HG02870 (cell line): ENCODE results near the gene HYDIN.

Experiments used
- ATAC-seq: cut with Tn5 transposase; IDR thresholded peaks from one replicate; pipeline ENCODE4 v1.9.1; 2021; ENCODE audit warnings: mild to moderate bottlenecking, moderate library complexity; ENCODE audit not compliant: unreplicated experiment

The HYDIN gene

DNA sequence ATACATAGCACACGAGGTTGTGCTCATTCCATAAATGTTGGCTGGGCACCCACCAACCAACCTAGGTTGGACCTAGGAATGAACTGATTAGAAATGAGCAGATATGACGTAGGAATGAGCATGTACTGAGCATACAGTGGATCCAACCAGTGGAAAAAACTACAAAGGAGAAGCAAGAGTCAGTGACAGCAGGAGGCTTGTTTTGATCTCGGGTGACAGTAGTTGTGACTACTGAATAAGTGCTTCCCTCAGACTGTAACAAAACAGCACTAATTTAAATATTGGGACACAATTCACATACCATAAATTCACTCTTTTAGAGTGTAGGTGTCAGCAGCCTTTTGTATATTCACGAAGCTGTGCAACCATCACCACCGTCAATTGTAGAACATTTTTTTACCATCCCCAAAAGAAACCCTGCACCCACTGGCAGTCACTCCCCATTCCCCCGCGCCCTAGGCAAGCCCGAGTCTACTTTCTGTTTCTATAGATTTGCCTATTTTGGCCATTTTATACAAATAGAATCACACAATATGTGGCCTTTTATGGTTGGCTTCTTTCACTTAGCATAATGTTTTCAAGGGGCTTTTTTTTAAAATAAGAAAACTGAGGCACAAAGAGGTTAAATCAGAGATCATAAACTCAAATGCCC lies 436.5 kb downstream of the HYDIN start:
- ATAC-seq: peak; percentile 55

- ATAC-seq: no peak
Measured at GRCh38 chr16:70790815-70791214, 439.7 kb downstream of the HYDIN start.

DNA sequence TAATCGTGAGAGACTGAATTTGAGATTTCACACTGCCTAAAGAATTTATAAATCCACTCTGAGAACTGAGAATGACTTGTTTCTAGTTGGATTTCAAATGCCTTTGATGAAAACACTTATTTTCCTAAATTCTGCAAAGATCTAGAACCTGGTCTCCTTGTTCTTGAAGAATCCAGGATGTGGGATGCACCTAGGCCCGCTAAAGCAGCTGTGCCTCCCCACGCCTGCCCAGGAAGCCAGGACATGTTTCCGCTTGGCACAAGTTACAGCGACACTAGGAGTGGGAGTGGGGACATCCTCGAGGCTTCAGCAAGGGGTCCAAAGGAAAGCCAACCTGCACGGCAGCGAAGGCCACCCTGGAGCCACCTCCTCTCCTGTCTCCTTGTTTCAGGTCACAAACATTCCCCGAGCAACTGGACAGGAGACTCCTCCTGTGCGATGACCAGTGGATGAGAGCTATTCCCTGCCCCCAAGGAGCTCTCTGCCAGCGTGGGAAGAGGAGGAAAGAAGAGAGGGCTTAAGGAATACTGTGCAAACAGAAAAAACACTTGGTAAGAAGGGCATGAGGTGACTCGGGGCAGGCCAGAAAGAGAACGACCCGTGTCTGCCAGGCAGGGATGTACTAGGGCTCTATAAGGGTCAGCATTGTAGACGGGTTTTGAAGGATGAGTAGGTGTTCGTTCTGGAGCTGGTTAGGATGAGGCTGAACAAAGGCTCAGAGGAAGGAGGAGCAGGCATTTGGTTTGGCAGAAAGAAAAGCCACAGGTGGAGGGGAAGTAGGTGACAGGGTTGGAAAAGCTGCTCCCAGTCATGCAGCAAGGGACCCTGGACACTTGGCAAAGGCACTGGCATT lies 440.7 kb downstream of the HYDIN start:
- no peak for ATAC-seq

- ATAC-seq: no peak
Measured at GRCh38 chr16:70788668-70789594, 441.6 kb downstream of the HYDIN start.

DNA sequence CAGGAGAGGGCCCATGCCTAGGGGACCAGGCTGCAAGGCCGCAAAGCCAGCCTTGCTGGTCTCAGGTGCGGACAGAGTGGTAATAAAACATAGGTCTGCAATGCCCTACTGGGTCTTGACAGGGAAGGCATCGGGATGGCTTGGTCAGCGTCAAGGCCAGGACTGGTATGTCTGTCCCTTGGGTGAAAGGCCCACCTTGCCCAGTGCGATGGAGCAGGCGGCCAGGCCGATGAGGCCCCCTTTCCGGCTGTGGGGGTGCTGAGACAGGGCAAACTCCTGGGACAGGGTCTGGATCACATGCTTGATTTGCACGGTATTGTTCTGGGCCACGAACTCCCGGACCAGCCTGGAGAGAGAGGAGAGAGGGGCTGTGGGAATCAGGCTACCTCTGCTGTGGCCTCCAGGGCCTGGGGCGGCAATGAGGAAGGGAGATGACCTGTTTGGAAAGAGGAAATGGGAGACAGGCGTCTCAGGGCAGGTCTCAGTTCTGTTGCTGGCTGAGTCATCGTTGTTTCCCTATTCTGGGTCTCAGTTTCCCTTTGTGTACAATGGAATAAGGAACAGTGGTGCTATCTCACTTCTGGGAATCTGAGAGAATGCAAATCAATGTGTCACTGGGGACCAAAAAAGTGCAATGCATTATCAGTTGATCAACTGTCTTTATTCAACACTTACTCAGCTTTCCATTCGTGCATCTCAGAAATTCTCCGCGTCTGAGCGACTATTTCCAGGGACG lies 444.3 kb downstream of the HYDIN start:
- ATAC-seq: no peak

DNA sequence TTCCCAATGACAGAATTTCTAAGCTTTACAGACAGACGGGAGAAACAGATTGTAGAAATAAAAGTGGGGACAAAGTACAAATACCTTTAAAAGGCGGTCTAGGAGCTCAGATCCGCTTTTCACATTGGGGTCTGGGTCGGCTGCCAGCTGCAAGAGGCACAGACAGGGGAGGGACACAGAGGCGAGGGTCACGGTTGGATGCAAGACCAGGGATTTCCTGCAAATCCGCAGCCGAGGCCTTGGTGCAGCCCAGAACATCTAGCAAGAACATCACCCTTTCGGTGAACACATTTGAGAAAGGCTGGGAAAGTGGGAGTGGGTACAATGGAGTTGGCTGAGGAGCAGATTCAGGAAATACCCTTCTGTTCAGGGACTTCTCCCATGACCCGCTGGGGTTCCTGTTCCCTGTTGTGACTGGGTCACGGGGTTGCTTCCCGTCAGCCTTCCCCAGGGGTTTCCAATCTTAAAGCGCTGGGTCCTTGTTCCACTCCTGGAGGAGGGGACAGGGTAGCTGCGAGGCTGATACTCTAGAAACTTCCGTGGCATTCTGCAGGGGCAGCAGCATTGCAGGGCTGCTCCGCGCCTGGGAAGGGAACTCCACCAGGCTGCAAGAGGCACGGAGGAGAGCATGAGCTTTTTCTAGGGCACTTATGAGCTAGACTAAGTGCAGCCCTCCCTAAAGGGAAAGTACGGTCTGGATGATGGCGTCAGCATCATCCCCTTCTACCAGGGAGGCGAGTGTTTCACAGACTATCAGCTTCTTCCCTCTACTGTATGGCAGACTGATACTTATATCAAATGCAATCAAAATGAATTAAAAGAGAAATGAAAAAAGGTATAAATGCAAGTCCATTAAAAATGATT lies 445.6 kb downstream of the HYDIN start:
- ATAC-seq: no peak

- no peak for ATAC-seq
Measured at GRCh38 chr16:70782237-70782636, 448.3 kb downstream of the HYDIN start.

GRCh38 chr16:70781800-70782199 lies 448.7 kb downstream of the HYDIN start:
- no peak for ATAC-seq

DNA sequence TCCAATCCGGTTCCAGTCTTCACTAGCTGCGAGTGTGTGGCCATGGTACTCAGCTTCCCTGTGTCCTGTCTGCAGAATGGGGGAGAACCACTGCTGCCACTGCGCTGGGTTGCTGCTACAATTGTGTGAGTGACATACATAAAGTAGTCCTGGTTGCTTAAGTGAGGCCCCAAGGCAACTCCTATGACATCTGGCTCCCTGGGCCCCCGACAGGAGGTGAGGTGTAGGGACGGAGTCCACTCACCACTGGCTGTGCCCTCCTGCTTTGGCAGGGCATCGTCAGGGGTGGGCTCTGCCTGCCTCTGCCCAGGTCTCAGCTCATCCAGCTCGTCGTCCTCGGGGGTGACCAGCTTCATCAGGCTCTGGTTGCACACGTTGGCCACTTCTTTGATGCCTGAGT lies 450.0 kb downstream of the HYDIN start:
- ATAC-seq: no peak

DNA sequence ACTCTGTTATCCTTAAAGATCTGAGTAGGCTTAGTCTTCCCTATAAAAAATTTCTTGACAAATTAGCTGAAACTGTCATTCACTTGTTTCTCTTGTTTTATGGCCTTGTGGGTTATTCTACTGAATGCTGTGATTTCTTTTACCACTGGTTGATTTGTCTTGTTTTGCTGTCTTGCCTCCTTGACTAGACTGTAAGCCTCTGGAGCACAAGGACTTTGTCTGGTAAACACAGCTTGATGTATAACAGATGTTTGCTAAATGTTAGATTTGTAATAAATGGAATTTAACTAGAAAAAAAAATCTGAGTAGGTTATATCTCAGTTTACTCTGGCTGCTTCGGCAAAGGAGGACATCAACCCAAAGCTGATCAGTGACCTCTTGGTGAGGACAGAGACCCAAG lies 451.2 kb downstream of the HYDIN start:
- ATAC-seq: no peak

GRCh38 chr16:70778901-70779309 lies 451.6 kb downstream of the HYDIN start:
- ATAC-seq: no peak

DNA sequence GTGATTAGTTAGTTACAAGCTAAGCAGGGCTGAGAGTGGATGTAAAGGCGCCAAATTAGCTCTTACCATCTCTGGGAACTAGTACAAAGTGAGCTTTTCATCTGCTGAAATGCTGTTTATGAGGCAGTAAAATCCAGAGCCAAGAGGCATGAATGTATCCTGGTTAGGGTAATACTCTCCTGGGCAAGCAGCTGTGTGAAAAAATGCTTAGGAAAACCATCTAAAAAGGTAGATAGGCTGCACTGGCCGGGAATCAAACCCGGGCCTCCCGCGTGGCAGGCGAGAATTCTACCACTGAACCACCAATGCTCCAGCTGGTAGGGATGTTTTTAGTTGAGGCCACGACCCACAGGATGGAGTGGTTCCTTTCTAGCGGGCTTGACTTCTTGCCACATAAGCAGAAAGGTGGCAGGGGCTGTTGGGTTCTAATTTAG lies 452.5 kb downstream of the HYDIN start:
- ATAC-seq: no peak

DNA sequence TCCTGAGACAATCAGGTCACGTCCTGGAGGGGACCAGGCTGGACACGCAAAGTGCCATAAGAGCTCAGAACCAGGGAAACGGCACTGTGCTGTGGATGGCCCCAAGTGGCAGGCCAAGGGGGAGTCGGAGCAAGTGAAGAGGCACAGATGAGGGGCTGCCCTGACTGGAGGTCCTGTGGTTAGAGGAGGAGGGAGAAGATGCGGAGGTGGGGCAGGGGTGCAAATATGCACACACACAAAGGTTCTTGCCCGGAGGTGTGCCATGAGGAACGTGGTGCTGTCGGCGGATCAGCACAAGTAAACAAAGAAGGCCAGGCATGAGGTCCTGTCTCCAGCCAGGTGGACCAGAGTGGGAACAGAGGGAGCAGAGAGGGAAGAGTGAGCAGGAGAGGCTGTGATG lies 453.0 kb downstream of the HYDIN start:
- no peak for ATAC-seq

DNA sequence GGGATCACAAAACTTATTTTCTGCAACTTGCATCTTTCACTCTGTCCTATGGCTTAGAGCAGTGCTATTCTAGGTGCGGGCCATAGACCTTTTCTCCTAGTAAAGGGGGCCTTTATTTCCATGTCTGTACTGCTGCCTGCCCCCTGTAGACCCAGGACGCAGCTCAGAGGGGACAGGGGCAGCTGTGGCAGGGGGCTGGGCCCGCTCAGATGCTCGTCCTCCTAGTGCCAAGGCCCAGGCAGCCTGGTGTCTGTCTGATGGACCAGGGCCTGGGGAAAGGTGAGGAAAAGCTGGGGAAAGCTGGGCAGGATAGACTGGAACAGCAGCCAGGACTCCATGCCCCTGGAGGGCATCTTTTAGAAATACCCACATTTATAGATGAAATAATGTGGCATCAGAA lies 455.1 kb downstream of the HYDIN start:
- no peak for ATAC-seq

GRCh38 chr16:70774261-70774660 lies 456.3 kb downstream of the HYDIN start:
- ATAC-seq: no peak

DNA sequence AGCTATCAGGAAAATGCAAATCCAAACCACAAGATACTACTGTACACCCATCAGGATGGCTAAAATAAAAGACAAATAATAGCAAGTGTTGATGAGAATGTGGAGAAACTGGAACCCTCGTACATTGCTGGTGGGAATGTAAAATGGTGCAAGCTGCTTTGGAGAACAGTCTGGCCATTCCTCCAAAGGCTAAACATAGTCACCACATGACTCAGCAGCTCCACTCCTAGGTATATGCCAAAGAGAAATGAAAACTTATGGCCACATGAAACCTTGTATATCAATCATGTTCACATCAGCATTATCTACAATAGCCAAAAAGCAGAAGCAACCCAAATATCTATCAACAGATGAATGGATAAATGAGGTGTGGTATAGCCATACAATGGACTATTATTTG lies 458.0 kb downstream of the HYDIN start:
- no peak for ATAC-seq

DNA sequence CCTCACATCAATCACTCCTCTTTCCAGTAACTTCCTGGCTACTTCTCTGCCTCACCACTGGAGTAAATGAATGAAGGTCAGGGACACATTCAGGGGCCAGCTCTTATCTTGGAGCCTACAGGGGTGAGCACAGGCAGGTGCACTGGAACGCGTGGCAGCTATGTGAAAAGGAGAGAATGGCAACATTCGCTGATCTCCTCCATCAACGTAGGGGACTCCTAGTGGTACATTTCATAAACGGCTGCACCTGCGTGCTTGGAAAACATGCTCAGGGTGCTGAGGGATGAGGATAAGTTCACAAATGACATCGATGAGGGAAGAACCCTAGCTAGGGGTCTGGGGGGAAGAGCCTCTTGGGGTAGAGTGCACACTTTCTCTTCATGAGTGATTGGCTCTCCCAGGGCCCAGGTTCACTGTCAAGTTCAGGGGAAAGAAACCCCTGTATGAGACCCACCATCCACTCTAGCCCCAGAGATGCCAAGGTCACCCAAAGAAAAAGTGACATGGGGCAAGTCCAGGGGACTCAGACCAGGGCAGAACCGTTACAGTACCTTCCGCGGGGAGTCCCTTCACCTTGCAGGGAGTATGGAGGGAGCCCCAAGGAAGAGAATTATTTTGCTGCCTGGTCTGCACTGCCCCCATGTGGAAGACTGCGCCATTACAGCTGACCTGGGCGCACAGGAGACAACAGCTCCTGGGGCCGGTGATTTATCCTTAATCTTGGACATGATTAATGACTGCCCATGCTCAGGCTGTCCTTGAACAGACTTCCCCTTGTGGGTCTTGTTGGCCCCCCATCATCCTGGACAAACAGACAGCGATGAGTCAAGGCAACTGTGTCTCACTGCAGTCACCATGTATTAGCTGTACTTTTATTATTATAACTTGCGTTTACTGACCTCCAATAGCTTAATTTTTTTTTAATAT lies 459.6 kb downstream of the HYDIN start:
- ATAC-seq: no peak

DNA sequence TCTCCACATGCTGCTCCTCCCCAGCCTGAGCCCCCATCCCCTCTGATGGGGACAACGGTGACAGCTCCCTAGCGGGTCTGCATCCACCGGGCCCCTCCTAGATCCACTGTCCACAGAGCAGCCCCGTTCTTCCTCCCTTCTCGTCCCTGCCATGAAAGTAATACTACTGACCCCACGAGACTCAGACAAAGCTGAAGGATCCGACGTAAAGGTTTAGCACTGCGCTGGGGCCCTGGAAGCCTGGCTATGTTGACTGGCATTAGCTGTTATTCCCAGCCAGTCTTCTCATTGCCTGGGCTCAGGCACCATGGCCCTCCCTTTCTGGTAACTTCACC lies 460.3 kb downstream of the HYDIN start:
- no peak for ATAC-seq

GRCh38 chr16:70769761-70770160 lies 460.8 kb downstream of the HYDIN start:
- no peak for ATAC-seq
